IPS-NIHi7 (cell line): ENCODE results near the gene ZNF729.
"Not testable (repeated sequence)": the region's sequence is repeated elsewhere in the genome, so short reads cannot be mapped to it uniquely, and the experiment has no call there.

Experiments used
- DNase-seq: peaks from one replicate; pipeline ENCODE4 v3.0.0; 2012; ENCODE audit warnings: mixed read lengths; ENCODE audit errors: extremely low spot score

The ZNF729 gene

GRCh38 chr19:22286151-22286810, at the start of gene ZNF729:
TSS of gene ZNF729 (plus strand) at chr19:22286441. CDS start at chr19:22286526, 85 bp downstream.
- no peak for DNase-seq

DNA sequence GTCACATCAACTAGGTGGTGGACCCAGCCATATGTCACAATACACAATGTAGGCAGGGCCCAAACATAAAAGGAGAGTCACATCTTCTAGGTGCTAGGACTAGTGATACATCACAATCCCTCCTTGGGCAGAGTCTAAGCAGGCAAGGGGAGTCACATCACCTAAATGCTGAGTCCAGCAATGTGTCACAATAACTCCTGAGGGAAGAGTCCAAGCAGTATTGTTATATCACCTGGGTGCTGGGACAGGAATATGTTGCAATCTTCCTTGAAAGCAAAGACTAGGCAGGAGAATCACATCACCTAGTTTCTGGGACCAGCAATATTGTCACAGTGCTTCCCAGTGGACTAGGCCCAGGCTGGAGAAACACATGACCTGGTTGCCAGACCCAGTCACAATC, 29.4 kb upstream of the ZNF729 start:
- no peak for DNase-seq

GRCh38 chr19:22257381-22257780, 28.9 kb upstream of the ZNF729 start:
- no peak for DNase-seq

DNA sequence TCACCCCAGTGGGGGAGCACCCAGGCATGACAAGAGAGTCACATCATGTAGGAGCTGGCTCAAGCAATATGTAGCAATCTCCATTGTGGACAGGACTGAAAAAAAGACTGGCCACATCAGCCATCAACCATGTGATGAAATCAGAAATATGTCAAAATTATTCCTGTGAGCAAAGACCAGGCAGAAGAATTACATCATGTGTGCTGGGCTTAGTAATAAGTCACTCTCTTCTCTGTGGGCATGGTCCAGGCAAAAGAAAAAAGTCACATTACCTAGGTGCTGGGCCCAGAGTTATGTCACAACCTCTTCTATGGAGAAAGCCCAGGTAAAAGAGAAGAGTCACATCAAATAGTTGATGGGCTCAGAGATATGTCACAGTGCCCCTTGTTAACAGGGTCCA, 28.3 kb upstream of the ZNF729 start:
- no peak for DNase-seq

- no peak for DNase-seq
These were observed 25.7 kb upstream of the ZNF729 start for GRCh38 chr19:22260499-22260898.

GRCh38 chr19:22261596-22261995, 24.6 kb upstream of the ZNF729 start:
- no peak for DNase-seq

GRCh38 chr19:22263121-22263520, 23.1 kb upstream of the ZNF729 start:
- no peak for DNase-seq

DNA sequence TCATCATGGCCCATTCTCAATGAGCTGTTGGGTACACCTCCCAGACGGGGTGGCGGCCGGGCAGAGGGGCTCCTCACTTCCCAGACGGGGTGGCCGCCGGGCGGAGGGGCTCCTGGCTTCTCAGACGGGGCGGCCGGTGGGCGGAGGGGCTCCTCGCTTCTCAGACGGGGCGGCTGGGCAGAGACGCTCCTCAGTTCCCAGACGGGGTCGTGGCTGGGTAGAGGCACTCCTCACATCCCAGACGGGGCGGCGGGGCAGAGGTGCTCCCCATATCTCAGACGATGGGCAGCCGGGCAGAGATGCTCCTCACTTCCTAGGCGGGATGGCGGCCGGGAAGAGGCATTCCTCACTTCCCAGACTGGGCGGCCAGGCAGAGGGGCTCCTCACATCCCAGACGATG, 35.3 kb downstream of the ZNF729 start:
- not testable (repeated sequence) for DNase-seq

DNA sequence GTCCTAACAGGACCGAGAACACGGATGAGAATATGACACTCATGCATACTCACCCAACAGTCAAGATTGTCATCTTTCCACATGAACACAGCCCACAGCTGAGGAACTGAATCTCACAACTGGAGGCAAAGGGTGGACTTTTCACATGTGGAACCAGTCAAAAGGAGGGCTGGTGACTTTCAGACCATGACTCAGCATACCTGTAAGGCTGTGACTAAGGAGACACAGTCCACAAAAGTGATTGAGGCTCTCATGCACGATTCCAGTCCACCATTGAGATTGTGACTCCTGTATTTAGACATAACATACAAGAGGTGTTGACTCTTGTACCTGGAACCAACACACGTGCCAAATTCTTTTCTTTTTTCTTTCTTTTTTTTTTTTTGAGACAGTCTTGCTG, 40.0 kb downstream of the ZNF729 start:
- DNase-seq = no peak

- DNase-seq = no peak
These were observed 41.1 kb downstream of the ZNF729 start for GRCh38 chr19:22327321-22327720.

DNA sequence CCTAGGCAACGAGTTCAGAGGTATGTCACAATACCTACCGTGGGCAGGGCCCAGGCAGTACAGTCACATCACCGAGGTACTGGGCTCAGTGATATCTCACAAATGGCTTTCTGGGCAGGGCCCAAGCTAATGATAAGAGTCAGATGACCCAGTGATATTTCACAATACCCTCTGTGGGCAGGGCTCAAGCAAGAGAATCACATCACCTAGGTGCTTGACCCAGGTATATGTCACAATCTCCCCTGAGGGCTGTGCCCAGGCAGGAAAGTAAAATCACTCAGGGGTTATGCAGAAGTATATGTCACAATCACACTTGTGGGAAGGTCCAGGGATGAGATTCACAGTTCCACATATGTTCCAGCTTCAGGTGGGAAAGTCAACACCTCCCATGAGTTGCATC, 45.3 kb downstream of the ZNF729 start:
- no peak for DNase-seq

GRCh38 chr19:22332924-22333323, 46.7 kb downstream of the ZNF729 start:
- DNase-seq = no peak

DNA sequence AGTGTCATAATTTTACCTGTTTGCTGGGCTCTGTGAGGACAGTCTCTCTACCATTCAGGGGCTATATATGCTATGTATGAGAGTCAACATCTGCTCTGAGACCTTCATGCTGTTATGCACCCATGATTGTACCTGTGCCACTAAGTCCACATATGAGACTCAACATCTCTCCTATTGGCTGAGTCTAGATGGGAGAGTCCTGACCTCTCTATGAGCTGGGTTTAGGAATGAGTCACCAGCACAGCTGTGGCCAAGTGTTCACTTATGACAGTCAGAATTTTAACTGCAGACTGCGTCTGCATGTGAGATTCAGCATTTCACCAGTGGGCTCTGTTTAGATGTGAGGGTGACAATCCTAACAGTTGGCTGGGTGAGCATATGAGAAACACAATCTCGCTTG, 49.5 kb downstream of the ZNF729 start:
- DNase-seq = no peak

- DNase-seq = no peak
These were observed 68.4 kb downstream of the ZNF729 start for GRCh38 chr19:22354665-22355064.
